ENCODE data around the gene CDC42BPA. TPM values are rescaled to one million over a fixed set of nuclear protein-coding genes. Genes with fewer than 3 reads are reported as not detected.

The CDC42BPA gene
- total and polyA plus RNA-seq, 2 donors (not counting 3 experiments of a cell fraction or from before 2014, with no cell fraction given): 26.1 to 92.6 TPM

DNA sequence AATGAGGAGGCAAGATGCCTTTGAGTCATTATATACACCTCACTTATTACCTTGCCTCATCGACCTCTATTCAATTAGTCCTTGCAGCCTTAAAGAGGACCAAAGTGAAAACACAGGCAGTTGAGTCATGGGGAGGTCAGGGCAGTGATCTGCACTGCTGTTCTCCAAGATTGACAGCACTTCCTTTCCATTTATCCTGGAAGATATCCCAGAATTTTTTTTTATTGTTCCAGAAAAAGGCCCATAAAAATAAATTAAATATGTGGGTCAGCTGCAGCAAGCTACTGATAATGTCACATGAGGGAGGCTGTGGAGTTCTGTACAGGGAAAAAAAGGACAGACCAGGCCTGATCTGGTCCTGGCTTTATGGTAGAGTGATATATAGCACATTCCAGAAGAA is 33.2 kb upstream of the CDC42BPA start:
- H3K79me2 ChIP-seq (ENCODE audit: control insufficient read depth, insufficient read depth, low read length): no peaks in the 10 kb centered on the region
- H3K27ac ChIP-seq (ENCODE audit: insufficient read depth, low read depth, low read length): peak overlapping the region; percentile 53
- DNase-seq (ENCODE audit: low read depth, low spot score) (peak; percentile 96), FAIRE-seq (peak; percentile 90)
- no peaks in the 10 kb centered on the region for H3K36me3 ChIP-seq (ENCODE audit: control insufficient read depth in 2 of 2, extremely low read depth in 1 of 2, insufficient read depth in 2 of 2, low read length in 2 of 2)
- H3K4me3 ChIP-seq (replicated peaks in 1 of 3; ENCODE audit: insufficient read depth in 1 of 3, low read depth in 1 of 3, low read length in 3 of 3): no peak overlapping the region
- no peaks in the 10 kb centered on the region for H3K9me3 ChIP-seq (replicated peaks; ENCODE audit: control insufficient read depth, insufficient read depth, low read length)
- H2AFZ ChIP-seq (ENCODE audit: low read depth, low read length): no peak overlapping the region
- H3K27me3 ChIP-seq (ENCODE audit: control insufficient read depth in 2 of 2, insufficient read depth in 2 of 2, low read length in 2 of 2): no peaks in the 10 kb centered on the region
- ChIA-PET POLR2A (interaction anchor here (0.6 kb wide), 1 partner anchor 47 kb away, joined by 3 read pairs; no protein-coding TSS in a partner anchor), CTCF (interaction anchor here (0.7 to 1.5 kb wide), 5 partner anchors 19 to 82 kb away, joined by 3 to 7 read pairs (median 3); no protein-coding TSS in a partner anchor)
- dilution Hi-C loops (cut with MboI; ENCODE audit: extremely low pct_ligation_motif_present, low sequenced_read_pairs): no loop called here
- intact Hi-C loops (cut with micrococcal nuclease): loop anchor here (1.0 kb wide), 4 partner anchors 8 to 116 kb away; partner anchors contain the start of gene CDC42BPA
- no peaks in the 10 kb centered on the region for H4K20me1 ChIP-seq (replicated peaks; ENCODE audit: control insufficient read depth, extremely low read depth, insufficient read depth, low read length)
- H3K4me2 ChIP-seq (ENCODE audit: insufficient read depth, low read length): peak overlapping the region; percentile 37
- no TSS peak for BruUV-seq (replicated peaks)
- TF ChIP-seq GATA2 (IDR thresholded peaks at IDR 0.05; ENCODE audit: insufficient read depth, insufficient read length, low read depth, low read length) (peak; percentile 65), MYC (IDR thresholded peaks at IDR 0.05; ENCODE audit: low read depth, low read length) (no peak), EZH2 (IDR thresholded peaks at IDR 0.05; ENCODE audit: borderline replicate concordance, low read depth, low read length, severe bottlenecking) (no peak), JUN (IDR thresholded peaks at IDR 0.05; ENCODE audit: borderline replicate concordance, insufficient read depth, insufficient read length, low read depth) (peak; percentile 78), FOS (IDR thresholded peaks at IDR 0.05; ENCODE audit: borderline replicate concordance, insufficient read depth, low read length) (peak; percentile 94), POLR2A (IDR thresholded peaks at IDR 0.05; ENCODE audit: low read depth, low read length) (no peak), POLR2AphosphoS5 (IDR thresholded peaks at IDR 0.05; ENCODE audit: insufficient read depth, low read depth, low read length) (peak; percentile 51)
- TF ChIP-seq, protein P1, sequence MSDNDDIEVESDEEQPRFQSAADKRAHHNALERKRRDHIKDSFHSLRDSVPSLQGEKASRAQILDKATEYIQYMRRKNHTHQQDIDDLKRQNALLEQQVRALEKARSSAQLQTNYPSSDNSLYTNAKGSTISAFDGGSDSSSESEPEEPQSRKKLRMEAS (IDR thresholded peaks at IDR 0.05; ENCODE audit: insufficient read depth, insufficient read length): no peak
- TF ChIP-seq, protein P2, sequence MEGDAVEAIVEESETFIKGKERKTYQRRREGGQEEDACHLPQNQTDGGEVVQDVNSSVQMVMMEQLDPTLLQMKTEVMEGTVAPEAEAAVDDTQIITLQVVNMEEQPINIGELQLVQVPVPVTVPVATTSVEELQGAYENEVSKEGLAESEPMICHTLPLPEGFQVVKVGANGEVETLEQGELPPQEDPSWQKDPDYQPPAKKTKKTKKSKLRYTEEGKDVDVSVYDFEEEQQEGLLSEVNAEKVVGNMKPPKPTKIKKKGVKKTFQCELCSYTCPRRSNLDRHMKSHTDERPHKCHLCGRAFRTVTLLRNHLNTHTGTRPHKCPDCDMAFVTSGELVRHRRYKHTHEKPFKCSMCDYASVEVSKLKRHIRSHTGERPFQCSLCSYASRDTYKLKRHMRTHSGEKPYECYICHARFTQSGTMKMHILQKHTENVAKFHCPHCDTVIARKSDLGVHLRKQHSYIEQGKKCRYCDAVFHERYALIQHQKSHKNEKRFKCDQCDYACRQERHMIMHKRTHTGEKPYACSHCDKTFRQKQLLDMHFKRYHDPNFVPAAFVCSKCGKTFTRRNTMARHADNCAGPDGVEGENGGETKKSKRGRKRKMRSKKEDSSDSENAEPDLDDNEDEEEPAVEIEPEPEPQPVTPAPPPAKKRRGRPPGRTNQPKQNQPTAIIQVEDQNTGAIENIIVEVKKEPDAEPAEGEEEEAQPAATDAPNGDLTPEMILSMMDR (IDR thresholded peaks at IDR 0.05; ENCODE audit: extremely low read depth in 1 of 2, insufficient read depth in 1 of 2, low read depth in 1 of 2, low read length in 2 of 2): no peak
- H3K9me1 ChIP-seq (replicated peaks; ENCODE audit: control insufficient read depth, extremely low read depth, insufficient read depth, low read length): no peaks in the 10 kb centered on the region
- peaks cover 34% of the 10 kb centered on the region for H3K4me1 ChIP-seq (ENCODE audit: control insufficient read depth, extremely low read depth, insufficient read depth, low read length)
- peak overlapping the region; percentile 32 for H3K9ac ChIP-seq (replicated peaks; ENCODE audit: extremely low read depth, insufficient read depth, low read length)

Data from endothelial cell of umbilical vein (primary cell).